GM12892 (cell line): ENCODE measurements around the gene SCIMP.

Source experiments
- POLR2A ChIP-seq: IDR thresholded peaks from 2 replicates; pipeline ENCODE4 v1.6.1; 2011; ENCODE audit warnings: low read depth, low read length, control low read depth
- POLR2AphosphoS5 ChIP-seq: IDR thresholded peaks from 2 replicates; pipeline ENCODE4 v1.6.1; 2011; ENCODE audit warnings: low read depth, low read length, control low read depth

DNA sequence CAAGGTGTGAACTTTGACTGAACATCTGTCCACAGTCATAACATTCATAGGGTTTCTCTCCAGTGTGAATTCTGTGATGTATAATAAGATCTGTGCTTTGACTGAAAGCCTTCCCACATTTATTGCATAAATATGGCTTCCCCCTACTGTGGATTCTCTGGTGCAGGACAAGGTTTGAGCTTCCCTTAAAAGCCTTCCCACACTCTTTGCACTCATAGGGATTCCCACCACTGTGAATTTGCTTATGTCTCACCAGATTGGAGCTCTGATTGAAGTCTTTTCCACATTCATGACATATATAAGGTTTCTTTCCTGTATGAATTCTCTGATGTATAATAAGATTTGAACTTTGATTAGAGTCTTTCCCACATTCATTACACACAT is 51.3 kb downstream of the SCIMP start:
- TF ChIP-seq POLR2A (no peak), POLR2AphosphoS5 (no peak)
